Adrenal gland (tissue), 12 donors: ENCODE measurements around the gene WFDC13. TPM values are rescaled to one million over a fixed set of nuclear protein-coding genes. Genes with fewer than 3 reads are reported as not detected.

Experiments used
- DNase-seq, 7 donors: peaks; one replicate each; pipeline ENCODE4 v3.0.0-alpha.2; 2019 to 2020
- H3K27ac ChIP-seq, 5 donors: fragments of 200-600 bp; sonication (generic) in 4 of 5; 1 replicate in 3 of 5; 2 replicates in 2 of 5; pipeline versions ENCODE4 v1.5.1 to v1.8.0; 2016 to 2020; ENCODE audit warnings: mild to moderate bottlenecking in 1 of 5
- H3K27me3 ChIP-seq: fragments of 200-600 bp; 2 replicates; pipeline ENCODE4 v1.8.0; 2021
- H3K36me3 ChIP-seq, 2 donors: fragments of 200-600 bp; replicated peaks in 1 of 2; 1 replicate in 1 of 2; 2 replicates in 1 of 2; pipeline versions ENCODE4 v1.5.1 to v1.8.0; 2018 to 2022
- H3K4me1 ChIP-seq, 2 donors: fragments of 200-600 bp; replicated peaks in 1 of 2; 1 replicate in 1 of 2; 2 replicates in 1 of 2; pipeline versions ENCODE4 v1.5.1 to v1.8.0; 2018 to 2021
- H3K4me3 ChIP-seq, 4 donors: fragments of 200-600 bp; sonication (generic) in 3 of 4; one replicate each; pipeline ENCODE4 v1.5.1; 2016 to 2018
- H3K9me3 ChIP-seq, 3 donors: fragments of 200-600 bp; sonication (generic) in 1 of 3; replicated peaks in 1 of 3; 1 replicate in 2 of 3; 2 replicates in 1 of 3; pipeline versions ENCODE4 v1.5.1 to v1.8.0; 2016 to 2021
- POLR2A ChIP-seq, 2 donors: fragments of 450-650 bp; IDR thresholded peaks; one replicate each; pipeline ENCODE4 v1.6.1; 2017; ENCODE audit warnings: antibody characterized with exemption in 2 of 2, mild to moderate bottlenecking in 2 of 2, moderate library complexity in 1 of 2
- WGBS, 4 donors: extraction: QIAGEN DNeasy Blood & Tissue Kit in 2 of 4; methylation state at CpG; one replicate each; pipeline versions ENCODE4 v1.1.5 to v1.1.7; 2013 to 2017; 5-methylcytosine and 5-hydroxymethylcytosine counted together
- intact Hi-C, 2 donors: fragments of 100-400 bp; cut with DNase I; formaldehyde crosslinking; loops; one replicate each; pipeline versions ENCODE4 v1.14.1 to v1.15.0; 2022 to 2023
- microRNA-seq, 3 donors: library from miRNA; unstranded; fragments of <30 nt; microRNA quantifications; one replicate each; pipeline ENCODE4, GENCODE V29; 2017 to 2020
- polyA plus RNA-seq, 3 donors: library from polyadenylated mRNA; stranded (reverse); fragments of 200-250 nt in 2 of 3; fragments of 350-450 nt in 1 of 3; fragmentation: Illumina TruSeq in 1 of 3; extraction: RNeasy Lipid Tissue Mini Kit (QIAGEN cat#74804) in 1 of 3; gene quantifications; one replicate each; pipeline ENCODE4 v1.2.3, GENCODE V29; 2013 to 2014
- small RNA-seq, 2 donors: library from RNA; depleted of rRNA; stranded (forward); fragments of <200 nt; gene quantifications; one replicate each; pipeline ENCODE3, GENCODE V24; 2016
- total RNA-seq, 9 donors: library from RNA; depleted of rRNA in 4 of 9; stranded (reverse); fragments of >200 nt in 4 of 9; fragments of 120-200 nt in 1 of 9; fragmentation: NEBNext Ultra II Directional in 1 of 9; extraction: Animal tissue kit (Norgen Biotek cat#: 25700) in 1 of 9; gene quantifications; one replicate each; pipeline versions ENCODE4 v1.1.0 to v1.2.4, GENCODE V29; 2013 to 2023
- TF ChIP-seq, protein P1 (sequence below), 6 experiments: fragments of 450-650 bp in 4 of 6; fragments of 200-600 bp in 2 of 6; sonication (generic) in 1 of 6; IDR thresholded peaks; 1 replicate in 5 of 6; 2 replicates in 1 of 6; pipeline versions ENCODE4 v1.5.1 to v1.8.0; 2016 to 2021; ENCODE audit warnings: antibody characterized with exemption in 6 of 6, mild to moderate bottlenecking in 2 of 6, moderate library complexity in 1 of 6
- donor health status: healthy with polysubstance abuse.
- donor health status: Bipolar disorder and iron deficiency.
- donor health status: DM: yes; HTN: yes; CAD: no.
- donor health status: DM: no; HTN: no; CAD: no.
- donor health status: DM: no; HTN: no; CAD: no.
- donor health status: DM: yes; HTN: yes; CAD: no.

The WFDC13 gene
- total and polyA plus RNA-seq, 12 donors, result not detected

DNA sequence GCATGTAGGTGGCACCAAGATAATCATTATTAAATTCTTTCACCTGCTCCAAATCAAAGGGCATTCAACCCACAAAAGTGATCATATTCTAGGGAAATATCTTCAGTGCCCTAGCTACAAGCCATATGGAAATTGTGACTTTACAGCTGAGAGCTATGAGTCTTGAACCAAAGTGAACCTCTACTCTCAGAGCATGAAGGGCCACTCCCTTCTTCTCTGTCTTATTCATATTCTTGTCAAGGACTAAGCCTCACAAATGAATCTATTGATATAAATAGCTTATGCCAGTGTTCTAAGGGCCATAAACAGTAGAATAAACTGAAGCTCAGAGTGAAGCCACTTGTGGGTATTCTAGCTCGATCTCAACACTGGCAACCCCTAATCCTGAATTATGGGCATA is 49.9 kb downstream of the WFDC13 start:
- DNase-seq, result no peak
- Histone ChIP-seq H3K27me3 (no peaks in the 10 kb centered on the region), H3K4me1 (no peaks in the 10 kb centered on the region), H3K9me3 (no peaks in the 10 kb centered on the region), H3K4me3 (no peak overlapping the region), H3K27ac (no peak overlapping the region), H3K36me3 (no peaks in the 10 kb centered on the region)
- 80 to 94% (median 90%) methylated on average over 1 of the region's 1 CpG for WGBS, 4 donors
- intact Hi-C loops, result no loop called here
- TF ChIP-seq POLR2A (IDR thresholded peaks at IDR 0.05), result no peak
- TF ChIP-seq, protein P1, sequence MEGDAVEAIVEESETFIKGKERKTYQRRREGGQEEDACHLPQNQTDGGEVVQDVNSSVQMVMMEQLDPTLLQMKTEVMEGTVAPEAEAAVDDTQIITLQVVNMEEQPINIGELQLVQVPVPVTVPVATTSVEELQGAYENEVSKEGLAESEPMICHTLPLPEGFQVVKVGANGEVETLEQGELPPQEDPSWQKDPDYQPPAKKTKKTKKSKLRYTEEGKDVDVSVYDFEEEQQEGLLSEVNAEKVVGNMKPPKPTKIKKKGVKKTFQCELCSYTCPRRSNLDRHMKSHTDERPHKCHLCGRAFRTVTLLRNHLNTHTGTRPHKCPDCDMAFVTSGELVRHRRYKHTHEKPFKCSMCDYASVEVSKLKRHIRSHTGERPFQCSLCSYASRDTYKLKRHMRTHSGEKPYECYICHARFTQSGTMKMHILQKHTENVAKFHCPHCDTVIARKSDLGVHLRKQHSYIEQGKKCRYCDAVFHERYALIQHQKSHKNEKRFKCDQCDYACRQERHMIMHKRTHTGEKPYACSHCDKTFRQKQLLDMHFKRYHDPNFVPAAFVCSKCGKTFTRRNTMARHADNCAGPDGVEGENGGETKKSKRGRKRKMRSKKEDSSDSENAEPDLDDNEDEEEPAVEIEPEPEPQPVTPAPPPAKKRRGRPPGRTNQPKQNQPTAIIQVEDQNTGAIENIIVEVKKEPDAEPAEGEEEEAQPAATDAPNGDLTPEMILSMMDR (IDR thresholded peaks at IDR 0.05), result no peak

DNA sequence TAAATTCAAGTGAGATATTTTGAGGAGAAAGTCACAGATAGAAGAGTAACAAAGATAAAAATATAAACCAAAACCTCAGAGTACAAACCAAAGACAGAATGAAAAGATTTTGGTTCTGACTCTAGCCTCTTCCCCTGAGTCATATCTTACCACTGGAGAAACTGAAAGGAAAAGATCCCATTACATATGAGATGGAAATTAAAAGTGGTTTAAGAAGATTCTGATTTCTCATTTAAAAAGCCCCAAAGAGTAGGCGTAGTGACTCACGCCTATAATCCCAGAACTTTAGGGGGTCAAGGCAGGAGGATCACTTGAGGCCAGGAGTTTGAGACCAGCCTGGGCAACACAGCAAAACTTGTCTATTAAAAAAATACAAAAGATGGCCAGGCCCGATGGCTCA is 50.9 kb downstream of the WFDC13 start:
- Histone ChIP-seq H3K27me3 (no peaks in the 10 kb centered on the region), H3K9me3 (no peaks in the 10 kb centered on the region), H3K36me3 (no peaks in the 10 kb centered on the region), H3K4me1 (no peaks in the 10 kb centered on the region), H3K4me3 (no peak overlapping the region), H3K27ac (no peak overlapping the region)
- TF ChIP-seq POLR2A (IDR thresholded peaks at IDR 0.05), result no peak
- TF ChIP-seq, protein P1 (IDR thresholded peaks at IDR 0.05), result no peak
- 73 to 91% (median 86%) methylated on average over 3 of the region's 3 CpGs for WGBS, 4 donors
- intact Hi-C loops, result no loop called here
- no peak for DNase-seq

DNA sequence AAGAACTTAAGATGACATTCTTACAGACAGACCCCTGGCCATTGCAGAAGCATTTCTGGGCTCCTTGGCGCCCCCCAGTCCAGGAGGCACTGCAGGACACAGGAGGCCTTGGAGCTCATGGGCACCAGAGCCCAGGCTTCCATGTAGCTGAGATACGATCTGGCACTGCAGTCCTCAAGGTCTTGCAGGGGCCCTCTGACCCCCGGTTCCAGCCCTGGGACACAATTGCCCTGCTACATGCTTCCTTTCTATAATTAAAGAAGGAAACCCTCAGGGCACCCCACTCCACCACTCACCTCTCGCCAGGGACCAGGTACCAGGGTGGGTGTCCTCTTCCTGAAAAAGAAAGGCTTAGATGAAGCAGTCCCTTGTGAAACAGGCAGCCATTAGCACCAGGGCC is 56.3 kb downstream of the WFDC13 start:
- TF ChIP-seq POLR2A (IDR thresholded peaks at IDR 0.05), result no peak
- TF ChIP-seq, protein P1 (IDR thresholded peaks at IDR 0.05), result no peak
- Histone ChIP-seq H3K27ac (no peak overlapping the region), H3K4me3 (no peak overlapping the region), H3K9me3 (no peaks in the 10 kb centered on the region), H3K36me3 (no peaks in the 10 kb centered on the region), H3K27me3 (no peaks in the 10 kb centered on the region), H3K4me1 (no peaks in the 10 kb centered on the region)
- 68 to 85% (median 70%) methylated on average over 2 to 4 of the region's 4 CpGs for WGBS, 4 donors
- intact Hi-C loops, result no loop called here
- DNase-seq, result no peak

Small RNA genes lying within 50 kb of the gene (microRNA-seq; reads per million reads assigned to microRNA genes)
- 0 to 1.3 (median 0.28) reads per million in 3 donors for gene MIR3617

Small RNA genes lying within 50 kb of the gene (small RNA-seq; reads per million reads assigned to genes)
- gene MIR3617, result 0 reads per million in 2 donors
- 0 reads per million in 2 donors for gene SPINT5P

Other genes with a start within 250 kb of the WFDC13 start
- under 1 TPM in 2 of 9 donors, not detected in 7; 0.33 to 0.42 TPM for gene WFDC2, start 232.3 kb upstream of the WFDC13 start, total RNA-seq
- gene WFDC2, start 232.3 kb upstream of the WFDC13 start, polyA plus RNA-seq, result 1 to 10 TPM in 2 of 3 donors, under 1 TPM in 1; 0.37 to 1.9 (median 1.6) TPM
- gene SPINT3, start 186.4 kb upstream of the WFDC13 start, total RNA-seq, result not detected
- not detected for gene SPINT3, start 186.4 kb upstream of the WFDC13 start, polyA plus RNA-seq
- gene WFDC6, start 162.6 kb upstream of the WFDC13 start, total RNA-seq, result not detected
- not detected for gene WFDC6, start 162.6 kb upstream of the WFDC13 start, polyA plus RNA-seq
- not detected for gene EPPIN, start 154.6 kb upstream of the WFDC13 start, total RNA-seq
- not detected for gene EPPIN, start 154.6 kb upstream of the WFDC13 start, polyA plus RNA-seq
- not detected for gene WFDC8, start 122.8 kb upstream of the WFDC13 start, total RNA-seq
- gene WFDC8, start 122.8 kb upstream of the WFDC13 start, polyA plus RNA-seq, result not detected
- gene WFDC10A, start 72.3 kb upstream of the WFDC13 start, total RNA-seq, result not detected
- gene WFDC10A, start 72.3 kb upstream of the WFDC13 start, polyA plus RNA-seq, result not detected
- not detected for gene WFDC9, start 70.8 kb upstream of the WFDC13 start, total RNA-seq
- gene WFDC9, start 70.8 kb upstream of the WFDC13 start, polyA plus RNA-seq, result not detected
- not detected for gene WFDC11, start 31.8 kb upstream of the WFDC13 start, total RNA-seq
- not detected for gene WFDC11, start 31.8 kb upstream of the WFDC13 start, polyA plus RNA-seq
- gene WFDC10B, start 3.0 kb downstream of the WFDC13 start, total RNA-seq, result not detected
- not detected for gene WFDC10B, start 3.0 kb downstream of the WFDC13 start, polyA plus RNA-seq
- gene SPINT4, start 20.3 kb downstream of the WFDC13 start, total RNA-seq, result not detected
- gene SPINT4, start 20.3 kb downstream of the WFDC13 start, polyA plus RNA-seq, result not detected
- 1 to 10 TPM in 2 of 9 donors, under 1 TPM in 1, not detected in 6; 0.22 to 1.9 (median 1.8) TPM for gene WFDC3, start 89.8 kb downstream of the WFDC13 start, total RNA-seq
- gene WFDC3, start 89.8 kb downstream of the WFDC13 start, polyA plus RNA-seq, result 1 to 10 TPM in 2 of 3 donors, not detected in 1; 1.3 to 3.1 TPM
- gene DNTTIP1, start 89.9 kb downstream of the WFDC13 start, total RNA-seq, result 10 to 100 TPM; 12.1 to 31.4 (median 27.3) TPM
- 10 to 100 TPM; 34.5 to 49.4 (median 38.4) TPM for gene DNTTIP1, start 89.9 kb downstream of the WFDC13 start, polyA plus RNA-seq
- 10 to 100 TPM in 1 of 9 donors, 1 to 10 TPM in 7, under 1 TPM in 1; 0.79 to 43.3 (median 2.2) TPM for gene UBE2C, start 110.6 kb downstream of the WFDC13 start, total RNA-seq
- 1 to 10 TPM; 3.8 to 4.9 (median 4.7) TPM for gene UBE2C, start 110.6 kb downstream of the WFDC13 start, polyA plus RNA-seq
- 1 to 10 TPM in 7 of 9 donors, not detected in 2; 1.4 to 8.4 (median 2.8) TPM for gene TNNC2, start 125.3 kb downstream of the WFDC13 start, total RNA-seq
- 10 to 100 TPM in 1 of 3 donors, 1 to 10 TPM in 2; 4.3 to 16.9 (median 8.2) TPM for gene TNNC2, start 125.3 kb downstream of the WFDC13 start, polyA plus RNA-seq
- gene SNX21, start 131.8 kb downstream of the WFDC13 start, total RNA-seq, result 100 to 1,000 TPM in 3 of 9 donors, 10 to 100 TPM in 6; 61.6 to 183 (median 97.5) TPM
- gene SNX21, start 131.8 kb downstream of the WFDC13 start, polyA plus RNA-seq, result 10 to 100 TPM; 35.1 to 66.3 (median 43.9) TPM
- gene ACOT8, start 155.4 kb downstream of the WFDC13 start, total RNA-seq, result 100 to 1,000 TPM in 1 of 9 donors, 10 to 100 TPM in 8; 34.6 to 134 (median 74.5) TPM
- gene ACOT8, start 155.4 kb downstream of the WFDC13 start, polyA plus RNA-seq, result 10 to 100 TPM; 33.7 to 78.8 (median 49.3) TPM
- 10 to 100 TPM in 1 of 9 donors, 1 to 10 TPM in 8; 3.7 to 19.5 (median 6.4) TPM for gene ZSWIM3, start 155.6 kb downstream of the WFDC13 start, total RNA-seq
- 1 to 10 TPM; 2.9 to 4.2 (median 3.1) TPM for gene ZSWIM3, start 155.6 kb downstream of the WFDC13 start, polyA plus RNA-seq
- 10 to 100 TPM; 15.9 to 22.1 (median 18.6) TPM for gene ZSWIM1, start 179.2 kb downstream of the WFDC13 start, total RNA-seq
- gene ZSWIM1, start 179.2 kb downstream of the WFDC13 start, polyA plus RNA-seq, result 10 to 100 TPM in 1 of 3 donors, 1 to 10 TPM in 2; 4.2 to 19.2 (median 5.6) TPM
- 10 to 100 TPM in 1 of 9 donors, 1 to 10 TPM in 6, under 1 TPM in 1, not detected in 1; 0.35 to 12.5 (median 4.0) TPM for gene SPATA25, start 185.6 kb downstream of the WFDC13 start, total RNA-seq
- 1 to 10 TPM in 1 of 3 donors, under 1 TPM in 2; 0.29 to 3.5 (median 0.57) TPM for gene SPATA25, start 185.6 kb downstream of the WFDC13 start, polyA plus RNA-seq
- gene NEURL2, start 189.2 kb downstream of the WFDC13 start, total RNA-seq, result 10 to 100 TPM in 7 of 9 donors, 1 to 10 TPM in 2; 6.0 to 36.4 (median 16.0) TPM
- 10 to 100 TPM in 1 of 3 donors, 1 to 10 TPM in 2; 1.0 to 19.1 (median 7.2) TPM for gene NEURL2, start 189.2 kb downstream of the WFDC13 start, polyA plus RNA-seq
- gene CTSA, start 189.3 kb downstream of the WFDC13 start, total RNA-seq, result 100 to 1,000 TPM; 306 to 776 (median 516) TPM
- 100 to 1,000 TPM; 517 to 854 (median 731) TPM for gene CTSA, start 189.3 kb downstream of the WFDC13 start, polyA plus RNA-seq
- 1,000 to 10,000 TPM in 2 of 9 donors, 100 to 1,000 TPM in 7; 168 to 1,158 (median 460) TPM for gene PLTP, start 210.1 kb downstream of the WFDC13 start, total RNA-seq
- gene PLTP, start 210.1 kb downstream of the WFDC13 start, polyA plus RNA-seq, result 100 to 1,000 TPM; 126 to 366 (median 157) TPM
- gene PCIF1, start 232.6 kb downstream of the WFDC13 start, total RNA-seq, result 10 to 100 TPM; 12.6 to 47.1 (median 40.4) TPM
- 10 to 100 TPM; 20.6 to 36.4 (median 35.9) TPM for gene PCIF1, start 232.6 kb downstream of the WFDC13 start, polyA plus RNA-seq